K562 (cell line): ENCODE measurements around the gene TRUB2. TPM values are rescaled to one million over a fixed set of nuclear protein-coding genes. Genes with fewer than 3 reads are reported as not detected.

Experiments used
- ATAC-seq: fragments of 200-7000 bp; cut with Tn5 transposase; 3 replicates; pipeline ENCODE4 v1.9.1; 2020; ENCODE audit warnings: moderate library complexity
- BruUV-seq: library from RNA; stranded (reverse); fragments of 400-500 nt; replicated peaks from 2 replicates; lab custom pipeline; 2021; lab: Mats Ljungman, UMichigan
- CTCF ChIA-PET: fragments of 300-600 bp; formaldehyde crosslinking; extraction: SDS; loops from one replicate; lab custom pipeline; 2021; ENCODE audit warnings: low intra/inter-chr PET ratio; lab: Yijun Ruan, JAX
- POLR2A ChIA-PET: fragments of 300-600, 350-650 bp; sonication (Branson Sonifier 250); formaldehyde crosslinking; extraction: SDS; loops from one replicate; lab custom pipeline; 2021; ENCODE audit warnings: antibody characterized with exemption, inconsistent platforms; lab: Yijun Ruan, JAX
- DNase-seq, 4 experiments: peaks; one replicate each; pipeline versions ENCODE4 v3.0.0 to v3.0.0-alpha.2; 2011 to 2018; ENCODE audit warnings: low spot score in 3 of 4, mixed read lengths in 3 of 4; ENCODE audit errors: extremely low read depth in 1 of 4
- FAIRE-seq: peaks from 2 replicates; lab custom pipeline; 2011; peaks lifted over from hg19 to GRCh38; lab: Jason Lieb, UNC
- H2AFZ ChIP-seq: 2 replicates; pipeline ENCODE4 v1.6.0; 2011; ENCODE audit warnings: low read depth, low read length, control low read depth, inconsistent platforms
- H3K27ac ChIP-seq: fragments of 200-600 bp; 3 replicates; pipeline ENCODE4 v1.8.0; 2011; ENCODE audit warnings: low read depth, mild to moderate bottlenecking, control low read depth, inconsistent platforms, low read length, moderate library complexity, mixed read lengths; ENCODE audit errors: extremely low read depth
- H3K27me3 ChIP-seq, 2 experiments: fragments of 300-600 bp in 1 of 2; 2 replicates in 1 of 2; 3 replicates in 1 of 2; pipeline versions ENCODE4 v1.6.0 to v1.8.0; 2011; ENCODE audit warnings: inconsistent platforms in 2 of 2, low read length in 2 of 2, mild to moderate bottlenecking in 1 of 2, mixed read lengths in 1 of 2, moderate library complexity in 1 of 2; ENCODE audit not compliant: control insufficient read depth in 2 of 2, insufficient read depth in 2 of 2
- H3K36me3 ChIP-seq: fragments of 300-600 bp; 3 replicates; pipeline ENCODE4 v1.8.0; 2011; ENCODE audit warnings: mild to moderate bottlenecking, low read length, inconsistent platforms; ENCODE audit not compliant: control insufficient read depth, insufficient read depth
- H3K4me1 ChIP-seq, 2 experiments: fragments of 200-600 bp in 1 of 2; replicated peaks in 1 of 2; 2 replicates in 1 of 2; 3 replicates in 1 of 2; pipeline versions ENCODE4 v1.5.1 to v1.8.0; 2011; ENCODE audit warnings: inconsistent platforms in 2 of 2, low read length in 2 of 2, mild to moderate bottlenecking in 1 of 2, mixed read lengths in 1 of 2, moderate library complexity in 1 of 2; ENCODE audit not compliant: control insufficient read depth in 2 of 2, insufficient read depth in 2 of 2
- H3K4me2 ChIP-seq: 2 replicates; pipeline ENCODE4 v1.6.1; 2011; ENCODE audit warnings: low read length, control low read depth, inconsistent platforms, mixed read lengths; ENCODE audit not compliant: insufficient read depth
- H3K4me3 ChIP-seq: fragments of 200-600 bp; sonication (generic), shearing (Covaris generic); 2 replicates; pipeline ENCODE4 v1.5.1; 2016; ENCODE audit warnings: control low read depth, inconsistent platforms
- H3K79me2 ChIP-seq: fragments of 200-600 bp; 3 replicates; pipeline ENCODE4 v1.8.0; 2011; ENCODE audit warnings: low read length, inconsistent platforms; ENCODE audit not compliant: control insufficient read depth, insufficient read depth
- H3K9ac ChIP-seq, 2 experiments: 2 replicates each; pipeline versions ENCODE4 v1.6.0 to v1.6.1; 2011; ENCODE audit warnings: low read depth in 2 of 2, low read length in 2 of 2, control low read depth in 1 of 2, inconsistent platforms in 1 of 2, mild to moderate bottlenecking in 1 of 2, mixed read lengths in 1 of 2; ENCODE audit not compliant: insufficient read depth in 1 of 2
- H3K9me1 ChIP-seq: one replicate; pipeline ENCODE4 v1.6.0; 2011; ENCODE audit warnings: inconsistent platforms, mild to moderate bottlenecking, low read length, moderate library complexity; ENCODE audit not compliant: control insufficient read depth, insufficient read depth
- H3K9me3 ChIP-seq: replicated peaks from 2 replicates; pipeline ENCODE4 v1.5.1; 2011; ENCODE audit warnings: low read depth, low read length, inconsistent platforms; ENCODE audit not compliant: control insufficient read depth, insufficient read depth
- H4K20me1 ChIP-seq: replicated peaks from 2 replicates; pipeline ENCODE4 v1.6.1; 2011; ENCODE audit warnings: low read length, inconsistent platforms, mixed read lengths; ENCODE audit not compliant: control insufficient read depth, insufficient read depth
- ATF4 ChIP-seq: fragments of 450-650 bp; formaldehyde crosslinking; IDR thresholded peaks from 2 replicates; pipeline ENCODE4 v1.4.0; 2022; ENCODE audit warnings: mild to moderate bottlenecking, moderate library complexity
- BDP1 ChIP-seq: IDR thresholded peaks from 3 replicates; pipeline ENCODE4 v1.6.1; 2011; ENCODE audit not compliant: insufficient read length, insufficient read depth
- GMEB1 ChIP-seq: fragments of 250-450 bp; sonication (Bioruptor Pico); IDR thresholded peaks from 2 replicates; pipeline ENCODE4 v1.4.0; 2020; ENCODE audit warnings: mild to moderate bottlenecking
- IRF9 ChIP-seq: fragments of 450-650 bp; IDR thresholded peaks from 2 replicates; pipeline ENCODE4 v1.6.1; 2016; ENCODE audit warnings: missing biosample characterization, missing genetic modification characterization
- RHOXF2B ChIP-seq: fragments of 250-450 bp; sonication (Bioruptor Pico); conservative IDR thresholded peaks from 2 replicates; pipeline ENCODE4 v1.5.1; 2021
- ZBTB11 ChIP-seq, 3 experiments: fragments of 200-800 bp in 1 of 3; fragments of 250-450 bp in 1 of 3; fragments of 450-650 bp in 1 of 3; sonication (Bioruptor Pico) in 1 of 3; sonication (Bioruptor generic) in 1 of 3; formaldehyde crosslinking in 1 of 3; IDR thresholded peaks; 2 replicates each; pipeline versions ENCODE4 v1.6.1 to v1.8.0; 2016 to 2022; ENCODE audit warnings: mild to moderate bottlenecking in 2 of 3, missing genetic modification characterization in 2 of 3, missing compliant biosample characterization in 1 of 3, moderate library complexity in 1 of 3
- WGBS: fragments of 100-300 bp; shearing (Covaris generic); methylation state at CpG from one replicate; pipeline ENCODE4 v1.1.6; 2016; ENCODE audit warnings: low coverage, mixed read lengths; ENCODE audit not compliant: insufficient coverage; ENCODE audit errors: missing lambda C conversion rate; 5-methylcytosine and 5-hydroxymethylcytosine counted together
- in situ Hi-C: fragments of 300-500 bp; cut with MboI; formaldehyde crosslinking; loops from 4 replicates; pipeline ENCODE4 v1.15.0; 2018; ENCODE audit warnings: inconsistent platforms, mixed read lengths
- intact Hi-C: fragments of 100-400 bp; cut with micrococcal nuclease; formaldehyde crosslinking; loops from 2 replicates; pipeline ENCODE4 v1.14.2; 2022
- polyA plus RNA-seq, 8 experiments: library from polyadenylated mRNA; depleted of rRNA in 4 of 8; stranded (reverse) in 5 of 8; unstranded in 3 of 8; fragments of >200 nt; fragmentation: Nextera tagmentation in 2 of 8; fragmentation: Illumina TruSeq in 1 of 8; extraction: Ambion mirVana in 2 of 8; extraction: Trizol in 1 of 8; gene quantifications; 2 replicates each; pipeline versions ENCODE4 v1.2.1 to v1.2.3, GENCODE V29; 2011 to 2014; ENCODE audit warnings: inconsistent platforms in 1 of 8, missing spikeins in 1 of 8
- total RNA-seq, 7 experiments: library from RNA; depleted of rRNA in 6 of 7; stranded (reverse); fragments of >200 nt in 6 of 7; fragmentation: Illumina TruSeq in 2 of 7; extraction: Trizol in 2 of 7; gene quantifications; 2 replicates each; pipeline versions ENCODE4 v1.2.1 to v1.2.3, GENCODE V29; 2011 to 2021; ENCODE audit warnings: low replicate concordance in 1 of 7

The TRUB2 gene
- total and polyA plus RNA-seq, 9 of the 15 experiments (the other 6 are each of a cell fraction or from before 2014, with no cell fraction given) = 9.3 to 110 (median 63.0) TPM

GRCh38 chr9:128369024-128369706 is 46.9 kb upstream of the TRUB2 start (continued):
- TF ChIP-seq ATF4 (CRISPR knock-in tag) (no peak), GMEB1 (CRISPR knock-in tag) (no peak), BDP1 (no peak), IRF9 (tag) (0 out of 2 replicates have a peak, but pooled peaks have one; percentile 32)

- Histone ChIP-seq H2AFZ (peak overlapping the region; percentile 89), H4K20me1 (no peaks in the 10 kb centered on the region), H3K79me2 (peaks cover 4% of the 10 kb centered on the region; the same call in 2 of the 3 replicates), H3K27ac (peak overlapping the region; percentile 67; the same call in 1 of the 3 replicates), H3K36me3 (peaks cover 4% of the 10 kb centered on the region; the same call in 1 of the 3 replicates), H3K4me3 (no peak overlapping the region), H3K4me1 (peaks cover 22 to 48% of the 10 kb centered on the region in 2 experiments), H3K9me1 (no peaks in the 10 kb centered on the region), H3K4me2 (peak overlapping the region; percentile 61), H3K9ac (peak overlapping the region; percentile 56 to 94; a peak in 3 of 4 replicates), H3K9me3 (no peaks in the 10 kb centered on the region), H3K27me3 (no peaks in the 10 kb centered on the region)
- POLR2A ChIA-PET = interaction anchor here (1.0 to 1.1 kb wide), 2 partner anchors 12 to 19 kb away, joined by 3 read pairs; no protein-coding TSS in a partner anchor
- WGBS = 76% methylated on average over 4 of the region's 4 CpGs
- no TSS peak for BruUV-seq
- TF ChIP-seq ZBTB11 (CRISPR knock-in tag; IDR thresholded peaks at IDR 0.05) (0 out of 6 replicates have a peak, but pooled peaks of 1 of the 3 experiments have one; percentile 18), RHOXF2B (CRISPR knock-in tag) (no peak)
- intact Hi-C loops (loop anchor here (10.0 kb wide), 1 partner anchor 189 kb away; the partner anchor contains the start of gene SPTAN1), in situ Hi-C loops (loop anchor here (25.0 kb wide), 1 partner anchor 603 kb away; no protein-coding TSS in a partner anchor)
- CTCF ChIA-PET = no interaction called here
- DNase-seq (no peak), ATAC-seq (no peak), FAIRE-seq (no peak)
Observed at GRCh38 chr9:128365525-128365924, 43.3 kb upstream of the TRUB2 start.
